ENCODE measurements around the gene EXOC5. TPM values are rescaled to one million over a fixed set of nuclear protein-coding genes. Genes with fewer than 3 reads are reported as not detected.

Gene EXOC5
- total RNA-seq, 6 experiments from 2014 or later, result 20.7 to 34.5 (median 24.6) TPM

GRCh38 chr14:57171363-57171762 is 97.3 kb downstream of the EXOC5 start:
- Histone ChIP-seq H3K4me1 (no peaks in the 10 kb centered on the region), H3K9me3 (no peaks in the 10 kb centered on the region), H3K27ac (no peak overlapping the region), H3K36me3 (no peaks in the 10 kb centered on the region), H3K4me3 (no peak overlapping the region), H3K27me3 (no peaks in the 10 kb centered on the region)
- WGBS (ENCODE audit: insufficient coverage, low coverage, low lambda C conversion rate, missing lambda C conversion rate), result 77% methylated on average over 5 of the region's 5 CpGs
- DNase-seq (no peak), ATAC-seq (no peak)
- TF ChIP-seq CTCF (IDR thresholded peaks at IDR 0.05) (no peak), POLR2A (IDR thresholded peaks at IDR 0.05) (no peak)
- intact Hi-C loops (cut with DNase I), result no loop called here

- TF ChIP-seq POLR2A (IDR thresholded peaks at IDR 0.05), result no peak
- Histone ChIP-seq H3K27me3 (no peaks in the 10 kb centered on the region), H3K27ac (no peak overlapping the region), H3K36me3 (no peaks in the 10 kb centered on the region), H3K9me3 (no peaks in the 10 kb centered on the region), H3K4me1 (no peaks in the 10 kb centered on the region), H3K4me3 (no peak overlapping the region)
- intact Hi-C loops (cut with DNase I), result no loop called here
- 57% methylated on average over 3 of the region's 3 CpGs for WGBS (ENCODE audit: insufficient coverage, low coverage, low lambda C conversion rate, missing lambda C conversion rate)
- DNase-seq, result no peak
- ATAC-seq, result no peak
Measured at GRCh38 chr14:57169901-57170300, 98.8 kb downstream of the EXOC5 start.

GRCh38 chr14:57168138-57168679 is 100.5 kb downstream of the EXOC5 start:
- H3K9me3 ChIP-seq, result no peaks in the 10 kb centered on the region
- 51% methylated on average over 2 of the region's 2 CpGs for WGBS (ENCODE audit: insufficient coverage, low coverage, low lambda C conversion rate, missing lambda C conversion rate)
- no peak overlapping the region for H3K27ac ChIP-seq
- no peak for DNase-seq
- H3K27me3 ChIP-seq, result no peaks in the 10 kb centered on the region
- peak in 2 of 4 donors; percentile 44 to 59 for ATAC-seq
- intact Hi-C loops (cut with DNase I), result no loop called here
- no peaks in the 10 kb centered on the region for H3K4me1 ChIP-seq
- no peak for TF ChIP-seq POLR2A (IDR thresholded peaks at IDR 0.05)
- TF ChIP-seq CTCF (IDR thresholded peaks at IDR 0.05), result no peak
- no peaks in the 10 kb centered on the region for H3K36me3 ChIP-seq
- H3K4me3 ChIP-seq, result no peak overlapping the region

GRCh38 chr14:57161583-57162234 is 107.0 kb downstream of the EXOC5 start:
- no peak for DNase-seq
- 46% methylated on average over 8 of the region's 8 CpGs for WGBS (ENCODE audit: insufficient coverage, low coverage, low lambda C conversion rate, missing lambda C conversion rate)

More at GRCh38 chr14:57161583-57162234, 107.0 kb downstream of the EXOC5 start:
- no peaks in the 10 kb centered on the region for H3K9me3 ChIP-seq
- intact Hi-C loops (cut with DNase I), result no loop called here
- no peaks in the 10 kb centered on the region for H3K27me3 ChIP-seq
- TF ChIP-seq POLR2A (IDR thresholded peaks at IDR 0.05) (no peak), CTCF (IDR thresholded peaks at IDR 0.05) (no peak)
- H3K36me3 ChIP-seq, result no peaks in the 10 kb centered on the region
- H3K4me1 ChIP-seq, result no peaks in the 10 kb centered on the region
- H3K4me3 ChIP-seq, result no peak overlapping the region
- no peak overlapping the region for H3K27ac ChIP-seq
- no peak for ATAC-seq
